Measurements from ENCODE around the gene MORN1. TPM values are rescaled to one million over a fixed set of nuclear protein-coding genes. Genes with fewer than 3 reads are reported as not detected.

The MORN1 gene
- polyA plus RNA-seq, 1 donor from 2014 or later = 10.9 TPM

DNA sequence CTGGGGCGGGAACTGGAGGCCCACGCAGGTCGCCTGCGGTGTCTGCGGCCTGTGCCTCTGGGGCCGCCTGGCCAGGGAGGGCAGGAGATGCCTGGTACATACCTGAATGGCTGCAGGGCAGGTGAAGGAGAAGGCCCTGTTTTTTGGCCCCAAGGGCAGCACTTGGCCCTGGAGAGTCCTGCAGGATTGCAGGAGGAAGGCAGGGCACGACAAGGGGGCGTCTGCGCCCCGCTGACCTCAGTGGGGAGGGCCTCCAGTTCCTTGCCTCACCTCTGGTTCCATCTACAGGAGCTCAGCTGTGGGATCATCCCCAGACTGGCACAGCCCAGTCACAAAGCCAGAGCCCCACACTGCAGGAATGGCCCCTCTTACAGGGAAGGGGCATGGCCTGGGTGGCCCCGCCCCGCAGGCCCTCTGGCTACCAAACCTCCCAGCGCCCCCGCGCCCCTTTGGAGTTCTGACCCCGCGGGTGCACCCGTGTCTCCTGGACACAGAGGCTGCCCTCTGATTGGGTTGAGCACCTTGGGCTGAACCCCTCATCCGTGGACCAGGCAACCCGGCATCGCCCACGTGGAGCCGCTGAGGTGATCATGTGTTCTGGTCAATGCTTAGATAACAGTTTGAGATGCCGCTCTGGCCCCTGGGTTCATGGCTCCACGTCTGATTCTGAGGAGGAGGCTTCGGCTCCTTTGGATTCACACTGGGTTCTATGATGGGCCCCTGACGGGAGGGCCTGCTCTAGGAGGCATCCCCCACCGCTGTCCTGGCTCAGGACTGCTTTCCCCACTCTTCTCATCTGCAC lies 22.3 kb upstream of the MORN1 start:
- Histone ChIP-seq H3K27ac (ENCODE audit: low read length) (no peak overlapping the region), H3K9ac (ENCODE audit: low read length) (peak overlapping the region; percentile 82), H3K27me3 (ENCODE audit: insufficient read depth, low read depth, low read length) (no peaks in the 10 kb centered on the region), H4K20me1 (ENCODE audit: insufficient read depth) (no peaks in the 10 kb centered on the region), H3K9me2 (ENCODE audit: insufficient read depth, low read length) (no peaks in the 10 kb centered on the region), H3K4me3 (ENCODE audit: low read length) (peak overlapping the region; percentile 97), H3K9me3 (ENCODE audit: low read length) (no peaks in the 10 kb centered on the region), H3K4me2 (ENCODE audit: low read length) (peak overlapping the region; percentile 49), H3K79me2 (replicated peaks; ENCODE audit: insufficient read depth, low read length) (no peaks in the 10 kb centered on the region), H2AFZ (ENCODE audit: low read depth, low read length) (no peak overlapping the region), H3F3A (ENCODE audit: insufficient read depth, low read length, poor library complexity, severe bottlenecking) (no peaks in the 10 kb centered on the region), H3K36me3 (ENCODE audit: insufficient read depth, low read length) (no peaks in the 10 kb centered on the region)
- TF ChIP-seq EZH2 (IDR thresholded peaks at IDR 0.05; ENCODE audit: borderline replicate concordance, insufficient read depth, low read length, poor library complexity, severe bottlenecking) (no peak), RAD21 (conservative IDR thresholded peaks at IDR 0.05) (no peak), MXI1 (conservative IDR thresholded peaks at IDR 0.05; ENCODE audit: poor library complexity, severe bottlenecking) (no peak), SMC3 (conservative IDR thresholded peaks at IDR 0.05; ENCODE audit: poor library complexity) (no peak), TAF1 (IDR thresholded peaks at IDR 0.05; ENCODE audit: low read depth) (no peak), POLR2AphosphoS5 (IDR thresholded peaks at IDR 0.05) (no peak), EP300 (conservative IDR thresholded peaks at IDR 0.05; ENCODE audit: poor library complexity, severe bottlenecking) (no peak)
- TF ChIP-seq, protein P1, sequence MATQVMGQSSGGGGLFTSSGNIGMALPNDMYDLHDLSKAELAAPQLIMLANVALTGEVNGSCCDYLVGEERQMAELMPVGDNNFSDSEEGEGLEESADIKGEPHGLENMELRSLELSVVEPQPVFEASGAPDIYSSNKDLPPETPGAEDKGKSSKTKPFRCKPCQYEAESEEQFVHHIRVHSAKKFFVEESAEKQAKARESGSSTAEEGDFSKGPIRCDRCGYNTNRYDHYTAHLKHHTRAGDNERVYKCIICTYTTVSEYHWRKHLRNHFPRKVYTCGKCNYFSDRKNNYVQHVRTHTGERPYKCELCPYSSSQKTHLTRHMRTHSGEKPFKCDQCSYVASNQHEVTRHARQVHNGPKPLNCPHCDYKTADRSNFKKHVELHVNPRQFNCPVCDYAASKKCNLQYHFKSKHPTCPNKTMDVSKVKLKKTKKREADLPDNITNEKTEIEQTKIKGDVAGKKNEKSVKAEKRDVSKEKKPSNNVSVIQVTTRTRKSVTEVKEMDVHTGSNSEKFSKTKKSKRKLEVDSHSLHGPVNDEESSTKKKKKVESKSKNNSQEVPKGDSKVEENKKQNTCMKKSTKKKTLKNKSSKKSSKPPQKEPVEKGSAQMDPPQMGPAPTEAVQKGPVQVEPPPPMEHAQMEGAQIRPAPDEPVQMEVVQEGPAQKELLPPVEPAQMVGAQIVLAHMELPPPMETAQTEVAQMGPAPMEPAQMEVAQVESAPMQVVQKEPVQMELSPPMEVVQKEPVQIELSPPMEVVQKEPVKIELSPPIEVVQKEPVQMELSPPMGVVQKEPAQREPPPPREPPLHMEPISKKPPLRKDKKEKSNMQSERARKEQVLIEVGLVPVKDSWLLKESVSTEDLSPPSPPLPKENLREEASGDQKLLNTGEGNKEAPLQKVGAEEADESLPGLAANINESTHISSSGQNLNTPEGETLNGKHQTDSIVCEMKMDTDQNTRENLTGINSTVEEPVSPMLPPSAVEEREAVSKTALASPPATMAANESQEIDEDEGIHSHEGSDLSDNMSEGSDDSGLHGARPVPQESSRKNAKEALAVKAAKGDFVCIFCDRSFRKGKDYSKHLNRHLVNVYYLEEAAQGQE (IDR thresholded peaks at IDR 0.05; ENCODE audit: borderline replicate concordance) = no peak
- TF ChIP-seq, protein P2, sequence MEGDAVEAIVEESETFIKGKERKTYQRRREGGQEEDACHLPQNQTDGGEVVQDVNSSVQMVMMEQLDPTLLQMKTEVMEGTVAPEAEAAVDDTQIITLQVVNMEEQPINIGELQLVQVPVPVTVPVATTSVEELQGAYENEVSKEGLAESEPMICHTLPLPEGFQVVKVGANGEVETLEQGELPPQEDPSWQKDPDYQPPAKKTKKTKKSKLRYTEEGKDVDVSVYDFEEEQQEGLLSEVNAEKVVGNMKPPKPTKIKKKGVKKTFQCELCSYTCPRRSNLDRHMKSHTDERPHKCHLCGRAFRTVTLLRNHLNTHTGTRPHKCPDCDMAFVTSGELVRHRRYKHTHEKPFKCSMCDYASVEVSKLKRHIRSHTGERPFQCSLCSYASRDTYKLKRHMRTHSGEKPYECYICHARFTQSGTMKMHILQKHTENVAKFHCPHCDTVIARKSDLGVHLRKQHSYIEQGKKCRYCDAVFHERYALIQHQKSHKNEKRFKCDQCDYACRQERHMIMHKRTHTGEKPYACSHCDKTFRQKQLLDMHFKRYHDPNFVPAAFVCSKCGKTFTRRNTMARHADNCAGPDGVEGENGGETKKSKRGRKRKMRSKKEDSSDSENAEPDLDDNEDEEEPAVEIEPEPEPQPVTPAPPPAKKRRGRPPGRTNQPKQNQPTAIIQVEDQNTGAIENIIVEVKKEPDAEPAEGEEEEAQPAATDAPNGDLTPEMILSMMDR (IDR thresholded peaks at IDR 0.05; ENCODE audit: poor library complexity, severe bottlenecking) = no peak

DNA sequence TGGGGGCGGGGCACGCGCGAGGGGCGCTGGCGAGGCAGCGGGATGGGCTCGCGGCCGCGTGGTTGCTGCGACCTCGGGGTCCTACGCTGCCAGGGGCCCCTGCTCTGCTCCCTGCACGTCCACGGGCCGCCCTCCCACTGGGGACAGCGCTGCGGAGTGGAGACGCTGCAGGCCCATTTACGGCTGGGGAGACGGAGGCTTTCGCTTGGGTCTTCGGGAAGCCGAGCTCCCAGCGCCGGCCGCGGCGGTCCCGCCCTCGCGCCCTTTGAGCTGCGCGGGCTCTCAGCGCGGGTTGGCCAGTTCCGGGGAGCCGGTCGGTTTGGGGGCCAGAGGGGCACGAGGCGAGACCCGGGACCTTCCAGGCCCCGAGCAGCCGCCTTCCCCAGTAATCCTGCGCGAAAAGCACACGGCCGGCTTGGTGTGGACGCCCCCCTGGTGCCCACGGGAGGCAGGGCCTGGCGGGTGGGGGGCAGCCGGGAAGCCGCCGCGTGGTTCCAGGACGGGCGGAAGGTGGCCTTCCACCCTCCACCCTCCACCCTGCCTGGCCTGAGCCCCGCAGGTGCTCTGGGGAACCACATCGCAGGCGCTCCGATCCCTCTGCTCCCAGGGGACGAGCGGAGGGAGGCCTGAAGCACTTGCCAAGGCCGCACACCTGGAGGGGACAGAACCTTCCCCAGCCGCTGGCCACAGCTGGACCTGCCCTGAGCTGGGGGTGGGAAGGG lies 21.6 kb upstream of the MORN1 start:
- peak overlapping the region; percentile 49 for H3K4me2 ChIP-seq (ENCODE audit: low read length)
- peak overlapping the region; percentile 42 for H2AFZ ChIP-seq (ENCODE audit: low read depth, low read length)
- no peaks in the 10 kb centered on the region for H3K79me2 ChIP-seq (replicated peaks; ENCODE audit: insufficient read depth, low read length)
- peak overlapping the region; percentile 97 for H3K4me3 ChIP-seq (ENCODE audit: low read length)
- H3K9me3 ChIP-seq (ENCODE audit: low read length) = no peaks in the 10 kb centered on the region
- H3F3A ChIP-seq (ENCODE audit: insufficient read depth, low read length, poor library complexity, severe bottlenecking) = no peaks in the 10 kb centered on the region
- TF ChIP-seq RAD21 (conservative IDR thresholded peaks at IDR 0.05) = peak; percentile 42
- TF ChIP-seq, protein P2 (IDR thresholded peaks at IDR 0.05; ENCODE audit: poor library complexity, severe bottlenecking) = peak; percentile 22
- TF ChIP-seq EZH2 (IDR thresholded peaks at IDR 0.05; ENCODE audit: borderline replicate concordance, insufficient read depth, low read length, poor library complexity, severe bottlenecking) = no peak
- H3K27ac ChIP-seq (ENCODE audit: low read length) = peak overlapping the region; percentile 34
- H4K20me1 ChIP-seq (ENCODE audit: insufficient read depth) = no peaks in the 10 kb centered on the region
- no peaks in the 10 kb centered on the region for H3K27me3 ChIP-seq (ENCODE audit: insufficient read depth, low read depth, low read length)
- no peaks in the 10 kb centered on the region for H3K36me3 ChIP-seq (ENCODE audit: insufficient read depth, low read length)
- peak overlapping the region; percentile 82 for H3K9ac ChIP-seq (ENCODE audit: low read length)
- no peaks in the 10 kb centered on the region for H3K9me2 ChIP-seq (ENCODE audit: insufficient read depth, low read length)

All from neural cell (in vitro differentiated cells).